Mesothelial cell of epicardium (in vitro differentiated cells): Measurements from ENCODE around the gene PRKCA. TPM values are rescaled to one million over a fixed set of nuclear protein-coding genes. Genes with fewer than 3 reads are reported as not detected.

Source experiments
- DNase-seq, 2 experiments: peaks; one replicate each; pipeline ENCODE4 v3.0.0; 2021; ENCODE audit warnings: low spot score in 2 of 2; ENCODE audit not compliant: unreplicated experiment in 2 of 2
- H3K27ac Mint-ChIP-seq: 2 replicates; pipeline ENCODE4 v1.8.0; 2021; ENCODE audit warnings: mixed read lengths
- H3K27me3 Mint-ChIP-seq: 2 replicates; pipeline ENCODE4 v1.8.0; 2021; ENCODE audit warnings: low read depth, mixed read lengths
- H3K36me3 Mint-ChIP-seq: 2 replicates; pipeline ENCODE4 v1.8.0; 2021; ENCODE audit warnings: mixed read lengths
- H3K4me1 Mint-ChIP-seq: 2 replicates; pipeline ENCODE4 v1.8.0; 2021; ENCODE audit warnings: mixed read lengths
- H3K4me3 Mint-ChIP-seq: 2 replicates; pipeline ENCODE4 v1.8.0; 2021; ENCODE audit warnings: mild to moderate bottlenecking, moderate library complexity, mixed read lengths
- H3K9me3 Mint-ChIP-seq: 2 replicates; pipeline ENCODE4 v1.8.0; 2021; ENCODE audit warnings: mixed read lengths
- total RNA-seq: library from RNA; stranded (reverse); gene quantifications from 3 replicates; pipeline ENCODE4 v1.2.1, GENCODE V29; 2021
- TF ChIP-seq, protein P1 (sequence below): fragments of 200-600 bp; sonication (generic); IDR thresholded peaks from one replicate; pipeline ENCODE4 v1.5.0; 2021; ENCODE audit warnings: antibody characterized with exemption; ENCODE audit not compliant: unreplicated experiment

Gene PRKCA
- total RNA-seq, 1 donor from 2014 or later = 15.2 TPM

DNA sequence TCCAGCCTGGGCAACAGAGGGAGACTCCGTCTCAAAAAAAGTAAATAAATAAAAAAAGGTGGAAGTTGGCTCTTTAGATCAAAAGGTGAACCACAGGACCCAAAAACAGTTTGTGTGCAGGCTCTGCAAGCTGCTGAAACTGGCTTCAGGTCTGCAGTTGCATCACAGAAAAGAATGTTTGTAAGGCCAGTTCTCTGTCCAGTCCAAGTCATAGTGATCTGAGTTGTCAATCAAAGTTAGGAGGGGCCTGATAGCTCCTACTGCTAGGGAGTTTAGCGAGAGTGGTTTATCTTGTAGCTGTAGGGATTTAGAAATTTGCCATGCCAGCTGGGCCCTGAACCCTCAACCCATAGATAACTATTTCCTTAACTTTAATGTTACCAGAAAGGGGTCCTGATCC is 431.3 kb downstream of the PRKCA start:
- Mint-ChIP-seq H3K36me3 (no peaks in the 10 kb centered on the region), H3K4me3 (no peak overlapping the region), H3K27ac (no peak overlapping the region), H3K4me1 (peaks cover 5% of the 10 kb centered on the region), H3K9me3 (no peaks in the 10 kb centered on the region), H3K27me3 (no peaks in the 10 kb centered on the region)
- no peak for DNase-seq
- TF ChIP-seq, protein P1, sequence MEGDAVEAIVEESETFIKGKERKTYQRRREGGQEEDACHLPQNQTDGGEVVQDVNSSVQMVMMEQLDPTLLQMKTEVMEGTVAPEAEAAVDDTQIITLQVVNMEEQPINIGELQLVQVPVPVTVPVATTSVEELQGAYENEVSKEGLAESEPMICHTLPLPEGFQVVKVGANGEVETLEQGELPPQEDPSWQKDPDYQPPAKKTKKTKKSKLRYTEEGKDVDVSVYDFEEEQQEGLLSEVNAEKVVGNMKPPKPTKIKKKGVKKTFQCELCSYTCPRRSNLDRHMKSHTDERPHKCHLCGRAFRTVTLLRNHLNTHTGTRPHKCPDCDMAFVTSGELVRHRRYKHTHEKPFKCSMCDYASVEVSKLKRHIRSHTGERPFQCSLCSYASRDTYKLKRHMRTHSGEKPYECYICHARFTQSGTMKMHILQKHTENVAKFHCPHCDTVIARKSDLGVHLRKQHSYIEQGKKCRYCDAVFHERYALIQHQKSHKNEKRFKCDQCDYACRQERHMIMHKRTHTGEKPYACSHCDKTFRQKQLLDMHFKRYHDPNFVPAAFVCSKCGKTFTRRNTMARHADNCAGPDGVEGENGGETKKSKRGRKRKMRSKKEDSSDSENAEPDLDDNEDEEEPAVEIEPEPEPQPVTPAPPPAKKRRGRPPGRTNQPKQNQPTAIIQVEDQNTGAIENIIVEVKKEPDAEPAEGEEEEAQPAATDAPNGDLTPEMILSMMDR = no peak

DNA sequence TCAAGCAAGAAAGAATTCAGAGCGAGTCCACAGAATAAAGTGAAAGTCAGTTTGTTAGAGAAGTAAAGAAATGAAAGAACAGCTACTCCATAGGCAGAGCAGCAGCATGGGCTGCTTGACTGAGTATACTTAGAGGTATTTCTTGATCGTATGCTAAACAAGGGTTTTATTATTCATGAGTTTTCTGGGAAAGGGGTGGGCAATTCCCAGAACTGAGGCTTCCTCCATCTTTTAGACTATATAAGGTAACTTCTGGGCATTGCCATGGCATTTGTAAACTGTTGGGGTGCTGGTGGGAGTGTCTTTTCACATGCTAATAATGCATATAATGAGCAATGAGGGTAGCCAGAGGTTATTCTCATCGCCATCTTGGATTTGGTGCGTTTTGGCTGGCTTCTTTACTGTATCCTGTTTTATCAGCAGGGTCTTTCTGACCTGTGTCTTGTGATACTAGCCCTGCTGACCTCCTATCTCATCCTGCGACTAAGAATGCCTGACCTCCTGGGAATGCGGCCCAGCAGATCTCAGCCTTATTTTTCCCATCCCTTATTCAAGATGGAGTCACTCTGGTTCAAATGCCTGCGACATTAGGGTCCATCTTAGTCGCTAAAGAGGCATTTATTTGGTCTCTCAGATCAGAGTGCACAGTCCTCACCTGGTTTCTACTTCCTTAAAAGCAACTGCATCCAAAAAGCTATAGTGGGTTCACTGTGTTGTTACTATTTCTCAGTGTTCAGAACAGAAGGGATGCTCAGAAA is 432.0 kb downstream of the PRKCA start:
- Mint-ChIP-seq H3K9me3 (no peaks in the 10 kb centered on the region), H3K36me3 (no peaks in the 10 kb centered on the region), H3K4me1 (peaks cover 5% of the 10 kb centered on the region), H3K4me3 (no peak overlapping the region), H3K27me3 (no peaks in the 10 kb centered on the region), H3K27ac (no peak overlapping the region)
- TF ChIP-seq, protein P1 = no peak
- no peak for DNase-seq

DNA sequence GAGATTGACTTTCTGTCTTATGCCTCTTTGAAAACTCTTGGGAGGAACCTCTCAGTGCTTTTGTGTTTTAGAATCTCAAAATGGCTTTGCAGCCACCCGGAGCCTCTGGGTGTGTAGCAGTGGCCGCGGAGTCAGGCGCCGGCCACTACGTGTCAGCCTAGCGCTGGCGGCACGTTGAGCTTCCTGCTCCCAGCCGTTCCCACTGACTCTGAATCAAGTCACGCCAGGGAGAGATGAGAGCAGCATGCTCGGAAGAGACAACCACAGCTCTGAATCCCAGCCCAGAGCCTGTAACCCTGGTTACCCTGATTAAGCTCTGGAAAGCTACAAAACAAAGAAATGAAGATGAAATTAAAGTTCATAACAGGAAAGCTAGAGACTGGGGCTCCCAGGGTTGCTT is 435.1 kb downstream of the PRKCA start:
- Mint-ChIP-seq H3K4me3 (no peak overlapping the region), H3K4me1 (peaks cover 5% of the 10 kb centered on the region), H3K27me3 (peaks cover 2% of the 10 kb centered on the region), H3K9me3 (no peaks in the 10 kb centered on the region), H3K36me3 (no peaks in the 10 kb centered on the region), H3K27ac (no peak overlapping the region)
- TF ChIP-seq, protein P1 = no peak
- DNase-seq = no peak

DNA sequence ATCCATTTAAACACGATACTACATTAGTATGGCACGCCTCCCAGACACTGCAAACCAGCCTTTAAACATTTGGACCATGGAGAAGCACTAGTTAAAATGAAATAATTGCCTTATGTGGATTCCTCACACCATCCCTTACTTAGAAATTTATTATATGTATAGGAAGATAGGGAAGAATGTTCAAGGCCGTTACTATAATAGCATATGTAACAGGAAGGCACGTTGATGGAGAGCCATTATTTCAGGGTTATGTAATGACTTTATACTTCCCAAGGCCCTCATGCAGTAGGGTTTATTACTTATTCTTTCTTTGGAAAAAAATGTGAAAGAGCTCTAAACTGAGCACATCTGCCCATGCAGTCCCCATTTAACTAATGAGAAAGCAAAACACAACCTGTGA is 435.9 kb downstream of the PRKCA start:
- H3K4me1 Mint-ChIP-seq = peaks cover 5% of the 10 kb centered on the region
- DNase-seq = no peak
- no peaks in the 10 kb centered on the region for H3K36me3 Mint-ChIP-seq
- no peaks in the 10 kb centered on the region for H3K9me3 Mint-ChIP-seq
- no peak overlapping the region for H3K4me3 Mint-ChIP-seq
- H3K27me3 Mint-ChIP-seq = peaks cover 2% of the 10 kb centered on the region
- H3K27ac Mint-ChIP-seq = no peak overlapping the region
- TF ChIP-seq, protein P1 = no peak

DNA sequence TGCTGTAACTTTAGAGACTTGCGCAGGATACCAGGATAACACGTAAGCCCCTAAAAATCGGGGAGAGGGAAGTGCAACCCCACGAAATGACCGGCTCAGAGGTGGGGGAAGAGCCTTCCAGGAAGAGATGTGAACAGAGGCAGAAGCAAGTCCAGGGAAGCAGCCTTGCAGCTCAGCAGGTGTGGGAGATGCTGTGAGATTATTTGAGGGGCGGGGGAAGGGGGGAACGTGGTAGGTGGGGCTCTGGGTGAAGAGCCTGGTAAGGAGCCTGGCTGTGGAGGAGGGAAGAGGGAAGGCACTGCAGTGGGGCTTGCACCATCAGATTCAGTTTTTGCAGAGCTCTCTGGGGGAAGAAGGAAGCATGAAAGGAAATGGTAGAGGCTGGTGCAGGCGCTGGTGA is 437.1 kb downstream of the PRKCA start:
- Mint-ChIP-seq H3K4me3 (no peak overlapping the region), H3K9me3 (no peaks in the 10 kb centered on the region), H3K27me3 (peaks cover 2% of the 10 kb centered on the region), H3K4me1 (peaks cover 5% of the 10 kb centered on the region), H3K36me3 (no peaks in the 10 kb centered on the region), H3K27ac (no peak overlapping the region)
- TF ChIP-seq, protein P1 = no peak
- DNase-seq = no peak
